NCI-H345 treated with DMSO at 0.1 percent for 48 hours (cell line): ENCODE measurements around the gene CD8B.
"Not testable (repeated sequence)": the region's sequence is repeated elsewhere in the genome, so short reads cannot be mapped to it uniquely, and the experiment has no call there.

Source experiments
- DNase-seq: peaks from one replicate; lab custom pipeline; 2025; ENCODE audit not compliant: unreplicated experiment; lab: John Stamatoyannopoulos, UW

CD8B gene

GRCh38 chr2:86861628-86862379 lies at the start of gene CD8B:
CD8B (minus strand) TSS chr2:86861886; CDS start chr2:86861865, 21 bp downstream.
- DNase-seq, result not testable (repeated sequence)

- not testable (repeated sequence) for DNase-seq
Observed at GRCh38 chr2:86905868-86906267, 44.2 kb upstream of the CD8B start.

- DNase-seq, result not testable (repeated sequence)
Observed at GRCh38 chr2:86900687-86901086, 39.0 kb upstream of the CD8B start.

- not testable (repeated sequence) for DNase-seq
Observed at GRCh38 chr2:86886026-86886425, 24.3 kb upstream of the CD8B start.

GRCh38 chr2:86882865-86883264 lies 21.2 kb upstream of the CD8B start:
- DNase-seq, result not testable (repeated sequence)

GRCh38 chr2:86882118-86882665 lies 20.5 kb upstream of the CD8B start:
- not testable (repeated sequence) for DNase-seq

- DNase-seq, result not testable (repeated sequence)
Observed at GRCh38 chr2:86878986-86879385, 17.3 kb upstream of the CD8B start.

GRCh38 chr2:86870941-86871340 lies 9.3 kb upstream of the CD8B start:
- DNase-seq, result not testable (repeated sequence)

- DNase-seq, result not testable (repeated sequence)
Observed at GRCh38 chr2:86868895-86869468, 7.3 kb upstream of the CD8B start.

- not testable (repeated sequence) for DNase-seq
Observed at GRCh38 chr2:86862380-86862703, 656 bp upstream of the CD8B start.

- not testable (repeated sequence) for DNase-seq
Observed at GRCh38 chr2:86861175-86861574, 511 bp downstream of the CD8B start.

GRCh38 chr2:86860573-86860972 lies 1.1 kb downstream of the CD8B start:
- DNase-seq, result not testable (repeated sequence)

GRCh38 chr2:86857688-86858087 lies 4.0 kb downstream of the CD8B start:
- not testable (repeated sequence) for DNase-seq

GRCh38 chr2:86856498-86856897 lies 5.2 kb downstream of the CD8B start:
- DNase-seq, result not testable (repeated sequence)

- not testable (repeated sequence) for DNase-seq
Observed at GRCh38 chr2:86855981-86856380, 5.7 kb downstream of the CD8B start.

GRCh38 chr2:86851581-86851980 lies 10.1 kb downstream of the CD8B start:
- not testable (repeated sequence) for DNase-seq

GRCh38 chr2:86842607-86843234 lies 19.0 kb downstream of the CD8B start:
- not testable (repeated sequence) for DNase-seq

- DNase-seq, result not testable (repeated sequence)
Observed at GRCh38 chr2:86841330-86841729, 20.4 kb downstream of the CD8B start.

GRCh38 chr2:86839871-86840548 lies 21.7 kb downstream of the CD8B start:
- DNase-seq, result not testable (repeated sequence)

GRCh38 chr2:86839455-86839854 lies 22.2 kb downstream of the CD8B start:
- DNase-seq, result not testable (repeated sequence)

- DNase-seq, result not testable (repeated sequence)
Observed at GRCh38 chr2:86837714-86838113, 24.0 kb downstream of the CD8B start.
